HG03196 (cell line): ENCODE data around the gene RXFP3.
"Not testable (repeated sequence)": the region's sequence is repeated elsewhere in the genome, so short reads cannot be mapped to it uniquely, and the experiment has no call there.

ENCODE experiments used
- ATAC-seq: cut with Tn5 transposase; IDR thresholded peaks from one replicate; pipeline ENCODE4 v1.9.1; 2021; ENCODE audit not compliant: unreplicated experiment

Gene RXFP3

DNA sequence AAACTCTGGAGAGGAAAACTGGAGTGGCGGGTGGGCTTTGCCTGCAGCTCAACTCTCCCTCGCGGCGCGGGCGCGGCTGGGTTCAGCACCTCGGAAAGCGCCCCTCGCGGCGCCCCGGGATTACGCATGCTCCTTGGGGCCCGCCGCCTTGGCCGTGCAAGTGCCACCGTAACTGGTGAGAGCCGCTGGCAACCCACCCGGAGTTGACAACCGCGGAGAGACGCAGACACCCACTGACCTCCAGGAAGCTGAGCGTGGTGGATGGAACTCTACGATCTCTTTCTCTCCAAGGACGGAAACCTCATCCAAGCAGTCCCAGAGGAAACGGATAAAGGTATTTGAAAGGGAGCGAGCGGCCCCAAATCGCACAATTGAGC lies 194 bp upstream of the RXFP3 start:
- ATAC-seq, result no peak

DNA sequence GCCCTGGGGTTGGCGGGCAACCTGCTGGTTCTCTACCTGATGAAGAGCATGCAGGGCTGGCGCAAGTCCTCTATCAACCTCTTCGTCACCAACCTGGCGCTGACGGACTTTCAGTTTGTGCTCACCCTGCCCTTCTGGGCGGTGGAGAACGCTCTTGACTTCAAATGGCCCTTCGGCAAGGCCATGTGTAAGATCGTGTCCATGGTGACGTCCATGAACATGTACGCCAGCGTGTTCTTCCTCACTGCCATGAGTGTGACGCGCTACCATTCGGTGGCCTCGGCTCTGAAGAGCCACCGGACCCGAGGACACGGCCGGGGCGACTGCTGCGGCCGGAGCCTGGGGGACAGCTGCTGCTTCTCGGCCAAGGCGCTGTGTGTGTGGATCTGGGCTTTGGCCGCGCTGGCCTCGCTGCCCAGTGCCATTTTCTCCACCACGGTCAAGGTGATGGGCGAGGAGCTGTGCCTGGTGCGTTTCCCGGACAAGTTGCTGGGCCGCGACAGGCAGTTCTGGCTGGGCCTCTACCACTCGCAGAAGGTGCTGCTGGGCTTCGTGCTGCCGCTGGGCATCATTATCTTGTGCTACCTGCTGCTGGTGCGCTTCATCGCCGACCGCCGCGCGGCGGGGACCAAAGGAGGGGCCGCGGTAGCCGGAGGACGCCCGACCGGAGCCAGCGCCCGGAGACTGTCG lies 976 bp downstream of the RXFP3 start:
- no peak for ATAC-seq

DNA sequence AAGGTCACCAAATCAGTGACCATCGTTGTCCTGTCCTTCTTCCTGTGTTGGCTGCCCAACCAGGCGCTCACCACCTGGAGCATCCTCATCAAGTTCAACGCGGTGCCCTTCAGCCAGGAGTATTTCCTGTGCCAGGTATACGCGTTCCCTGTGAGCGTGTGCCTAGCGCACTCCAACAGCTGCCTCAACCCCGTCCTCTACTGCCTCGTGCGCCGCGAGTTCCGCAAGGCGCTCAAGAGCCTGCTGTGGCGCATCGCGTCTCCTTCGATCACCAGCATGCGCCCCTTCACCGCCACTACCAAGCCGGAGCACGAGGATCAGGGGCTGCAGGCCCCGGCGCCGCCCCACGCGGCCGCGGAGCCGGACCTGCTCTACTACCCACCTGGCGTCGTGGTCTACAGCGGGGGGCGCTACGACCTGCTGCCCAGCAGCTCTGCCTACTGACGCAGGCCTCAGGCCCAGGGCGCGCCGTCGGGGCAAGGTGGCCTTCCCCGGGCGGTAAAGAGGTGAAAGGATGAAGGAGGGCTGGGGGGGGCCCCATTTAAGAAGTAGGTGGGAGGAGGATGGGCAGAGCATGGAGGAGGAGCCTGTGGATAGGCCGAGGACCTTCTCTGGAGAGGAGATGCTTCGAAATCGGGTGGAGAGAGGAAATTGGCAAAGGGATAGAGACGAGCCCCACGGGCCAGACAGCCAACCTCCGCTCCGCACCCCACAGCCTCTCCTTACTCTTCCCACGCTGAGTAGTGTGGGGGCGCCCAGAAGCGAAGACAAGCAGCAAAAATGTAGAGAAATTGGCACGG lies 1.7 kb downstream of the RXFP3 start:
- no peak for ATAC-seq

DNA sequence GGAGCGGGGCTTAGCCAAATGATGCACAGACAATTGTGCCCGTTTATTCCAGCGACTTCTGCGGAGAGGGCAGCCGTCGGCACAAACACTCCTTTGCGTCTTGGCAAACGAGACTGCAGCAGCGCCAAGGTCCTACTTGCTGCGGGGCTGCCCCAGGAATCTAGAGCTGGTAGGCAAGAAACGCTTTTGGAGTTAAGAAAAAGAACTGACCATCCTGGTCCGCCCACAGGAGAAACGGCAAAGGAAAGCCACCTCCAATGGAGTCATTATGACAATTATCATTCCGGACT lies 2.3 kb downstream of the RXFP3 start:
- ATAC-seq, result no peak

DNA sequence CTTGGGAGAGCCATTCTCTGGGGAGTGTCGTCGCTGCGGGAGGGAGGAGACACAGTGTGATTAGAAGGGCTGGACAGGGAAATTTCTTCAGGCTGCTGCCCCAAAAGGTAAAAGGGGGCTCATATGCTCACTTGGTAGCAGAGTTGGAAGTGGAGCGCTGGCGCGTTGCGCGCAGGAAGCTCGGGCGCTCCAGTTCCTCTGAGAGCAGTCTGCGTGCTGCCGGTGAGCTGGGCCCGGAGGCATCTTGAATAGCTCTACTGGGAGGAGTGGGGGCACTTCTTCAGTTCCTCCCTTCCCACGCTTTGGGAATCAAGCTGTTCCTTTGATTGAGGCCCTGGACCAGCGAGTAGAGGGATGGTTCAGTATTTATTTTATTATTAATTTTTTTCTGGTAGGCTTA lies 2.7 kb downstream of the RXFP3 start:
- ATAC-seq, result no peak

DNA sequence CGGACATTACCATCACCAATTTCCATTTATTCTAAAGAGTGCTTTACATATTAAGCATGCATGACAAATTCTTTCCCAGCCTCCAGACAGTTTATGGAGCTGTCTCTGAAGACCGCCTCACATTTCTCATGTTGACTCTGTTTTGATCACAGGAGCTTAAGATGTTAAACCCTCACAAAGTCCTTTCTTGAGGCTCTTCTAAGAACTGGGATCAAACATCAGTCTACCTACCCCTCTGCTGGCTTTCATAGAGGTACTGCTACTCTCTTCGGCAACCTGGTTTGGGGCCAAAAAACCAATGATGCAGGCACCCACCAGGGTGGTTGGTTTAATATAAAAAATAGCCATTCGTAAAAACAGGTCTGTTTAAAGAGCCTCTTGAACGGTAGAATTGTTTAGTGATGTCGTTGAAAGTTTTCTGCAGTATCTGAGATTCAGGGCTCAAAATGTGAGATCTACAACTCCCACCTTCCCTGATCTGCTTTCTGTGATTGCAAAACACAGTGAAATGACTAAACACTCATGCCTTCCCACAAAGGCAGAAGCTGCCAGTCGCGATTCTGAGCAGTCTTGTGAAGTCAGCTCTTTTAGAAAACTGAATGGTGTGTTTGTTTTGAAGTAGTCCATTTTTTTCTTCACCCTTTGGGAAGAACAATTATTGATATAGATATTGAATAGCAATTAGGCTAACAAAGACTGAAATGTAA lies 3.5 kb downstream of the RXFP3 start:
- no peak for ATAC-seq

DNA sequence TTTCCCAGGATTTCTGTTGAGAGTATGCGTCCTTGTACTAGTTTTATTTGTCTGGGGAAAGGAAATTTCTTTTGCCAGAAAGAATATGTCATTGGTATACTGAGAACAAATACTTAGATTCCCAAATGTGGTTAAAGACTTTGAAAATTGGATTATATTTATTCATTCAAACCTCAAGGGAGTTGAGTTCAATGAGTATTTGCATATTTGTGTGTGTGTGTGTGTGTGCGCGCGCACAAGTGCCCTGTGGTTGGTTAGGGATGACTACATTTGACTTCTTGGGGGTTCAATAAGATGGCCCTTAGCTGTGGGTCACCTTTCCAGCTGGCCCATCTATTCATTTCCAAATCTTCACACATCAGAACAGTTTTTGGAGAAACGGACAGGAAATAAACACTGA lies 4.9 kb downstream of the RXFP3 start:
- ATAC-seq, result no peak

DNA sequence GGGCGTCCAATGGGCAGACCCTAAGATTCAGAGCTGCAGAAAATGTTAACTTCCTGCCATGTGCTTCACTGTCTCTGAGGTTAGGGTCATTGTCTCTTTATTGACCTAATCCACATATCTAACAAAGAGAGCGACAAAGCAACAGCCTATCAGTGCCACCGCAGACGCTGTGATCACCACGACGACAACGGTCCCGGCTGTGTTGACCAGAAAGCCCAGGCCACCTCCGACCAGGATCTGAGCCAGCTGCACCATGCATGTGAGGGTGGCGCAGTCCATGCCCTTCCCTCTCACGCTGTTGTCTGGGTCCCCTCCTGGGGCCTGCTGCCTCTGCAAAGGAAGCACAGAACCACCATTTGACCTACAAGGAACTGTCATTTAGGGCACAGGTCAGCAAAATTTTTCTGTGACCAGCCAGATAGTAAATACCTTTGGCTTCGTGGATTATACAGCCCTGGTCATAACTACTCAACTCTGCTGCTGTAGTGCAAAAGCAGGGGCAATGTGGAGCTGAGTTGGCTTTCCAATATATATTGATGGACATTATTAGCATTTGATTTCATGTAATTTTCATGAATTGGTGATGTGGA lies 8.5 kb downstream of the RXFP3 start:
- no peak for ATAC-seq

DNA sequence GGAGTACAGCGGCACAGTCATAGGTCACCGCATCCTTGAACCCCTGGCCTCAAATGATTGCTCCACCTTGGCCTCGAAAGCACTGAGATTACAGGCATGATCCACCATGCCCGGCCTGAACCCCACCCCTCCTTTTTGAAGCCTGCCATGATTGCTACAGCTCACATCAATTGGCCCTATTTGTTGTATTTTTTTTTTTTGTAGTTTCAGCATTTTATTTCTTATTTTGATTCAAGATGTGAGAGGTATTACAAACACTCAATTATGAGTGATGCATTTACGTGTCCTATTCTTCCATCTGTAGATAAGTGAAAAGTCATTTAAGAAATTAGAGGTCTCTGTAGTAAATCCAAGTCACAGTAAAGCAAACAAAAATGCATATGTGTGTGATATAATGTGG lies 16.0 kb downstream of the RXFP3 start:
- ATAC-seq, result not testable (repeated sequence)

DNA sequence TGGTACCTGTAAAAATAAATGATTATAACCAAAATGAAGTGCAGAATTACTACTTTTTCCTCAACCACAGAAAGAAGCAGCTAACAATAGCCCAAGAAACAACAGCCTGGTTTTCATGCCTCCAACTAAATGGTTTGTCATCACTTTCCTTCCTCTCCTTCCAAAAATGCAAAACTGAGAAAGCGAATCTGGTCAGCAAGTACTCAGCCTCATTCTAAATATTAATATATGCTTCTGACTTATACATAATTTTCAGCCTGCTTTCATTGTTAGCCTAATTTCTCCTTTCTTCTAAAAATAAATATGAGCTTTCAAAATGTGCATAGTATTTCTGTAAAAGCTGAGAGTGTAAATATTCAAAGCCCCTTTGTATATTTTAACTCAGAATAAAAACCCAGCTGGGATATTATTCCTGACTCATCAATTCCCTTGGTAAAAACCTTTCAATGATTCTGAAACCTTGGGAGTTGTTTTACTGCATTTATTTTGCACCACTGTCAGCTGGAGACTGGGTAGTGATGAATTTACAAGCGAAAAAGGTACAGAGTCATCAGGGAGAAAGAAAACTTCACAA lies 21.5 kb downstream of the RXFP3 start:
- no peak for ATAC-seq

DNA sequence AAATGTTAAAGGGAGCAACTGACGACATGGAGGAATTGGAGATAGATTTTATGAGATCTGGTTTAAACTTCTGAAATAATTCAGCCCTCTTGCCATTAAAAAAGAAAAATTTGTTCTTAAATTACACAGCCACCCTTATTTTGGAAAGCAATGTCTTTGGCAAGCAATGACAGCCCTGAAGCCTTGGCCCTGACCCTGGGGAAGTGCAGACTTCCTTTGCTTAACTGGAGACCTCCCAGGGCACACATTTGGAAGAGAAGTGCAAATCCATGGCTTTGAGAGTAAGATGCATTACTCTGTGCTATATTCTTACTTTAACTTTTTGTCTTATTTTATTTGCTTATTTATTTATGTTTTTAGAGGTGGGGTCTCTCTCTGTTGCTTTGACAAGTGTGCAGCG lies 22.0 kb downstream of the RXFP3 start:
- no peak for ATAC-seq

DNA sequence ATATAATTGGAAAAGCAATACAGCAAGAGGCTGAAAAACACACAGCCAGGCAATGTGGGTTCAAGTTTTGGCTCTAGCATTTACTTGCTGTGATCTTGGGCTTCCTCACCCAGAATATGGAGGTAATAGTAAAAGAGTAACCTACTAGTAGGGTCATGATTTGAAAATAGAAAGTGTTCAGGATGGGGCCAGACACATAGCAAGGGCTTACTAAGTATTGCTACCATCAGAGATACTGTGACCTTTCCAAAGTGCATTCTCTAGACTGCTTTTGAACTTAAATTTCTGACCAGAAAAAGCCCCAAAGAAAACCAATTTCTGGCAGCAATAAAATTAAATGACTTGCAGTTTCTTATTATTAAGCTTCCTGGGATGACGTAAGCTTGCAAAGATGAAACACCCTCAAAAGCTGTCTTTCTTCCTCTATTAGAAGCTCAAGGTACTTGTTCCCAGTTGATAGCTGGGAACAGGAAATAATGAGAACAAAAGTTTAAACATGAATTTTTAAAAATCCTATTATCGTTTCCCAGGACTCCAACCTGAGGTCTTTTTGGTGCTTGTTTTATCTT lies 28.0 kb downstream of the RXFP3 start:
- no peak for ATAC-seq

DNA sequence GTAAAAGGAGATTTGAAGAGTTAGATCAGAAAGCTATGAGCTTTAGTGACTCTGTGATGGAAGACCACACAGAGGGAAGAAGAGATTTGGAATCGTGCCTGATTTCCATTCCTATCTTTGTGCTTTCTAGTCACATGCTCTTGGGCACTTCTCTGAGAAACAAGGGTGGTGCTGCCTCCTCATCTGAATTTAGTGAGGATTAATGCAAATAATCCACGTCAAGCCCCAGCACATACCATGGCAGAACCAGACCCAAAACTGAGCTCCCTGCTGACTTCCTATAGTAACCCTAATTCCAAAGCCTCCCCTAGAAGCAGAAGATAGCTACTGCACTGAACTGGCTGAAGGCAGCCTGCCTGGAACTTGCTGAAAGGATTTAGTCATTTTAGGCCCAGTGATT lies 30.6 kb downstream of the RXFP3 start:
- no peak for ATAC-seq

DNA sequence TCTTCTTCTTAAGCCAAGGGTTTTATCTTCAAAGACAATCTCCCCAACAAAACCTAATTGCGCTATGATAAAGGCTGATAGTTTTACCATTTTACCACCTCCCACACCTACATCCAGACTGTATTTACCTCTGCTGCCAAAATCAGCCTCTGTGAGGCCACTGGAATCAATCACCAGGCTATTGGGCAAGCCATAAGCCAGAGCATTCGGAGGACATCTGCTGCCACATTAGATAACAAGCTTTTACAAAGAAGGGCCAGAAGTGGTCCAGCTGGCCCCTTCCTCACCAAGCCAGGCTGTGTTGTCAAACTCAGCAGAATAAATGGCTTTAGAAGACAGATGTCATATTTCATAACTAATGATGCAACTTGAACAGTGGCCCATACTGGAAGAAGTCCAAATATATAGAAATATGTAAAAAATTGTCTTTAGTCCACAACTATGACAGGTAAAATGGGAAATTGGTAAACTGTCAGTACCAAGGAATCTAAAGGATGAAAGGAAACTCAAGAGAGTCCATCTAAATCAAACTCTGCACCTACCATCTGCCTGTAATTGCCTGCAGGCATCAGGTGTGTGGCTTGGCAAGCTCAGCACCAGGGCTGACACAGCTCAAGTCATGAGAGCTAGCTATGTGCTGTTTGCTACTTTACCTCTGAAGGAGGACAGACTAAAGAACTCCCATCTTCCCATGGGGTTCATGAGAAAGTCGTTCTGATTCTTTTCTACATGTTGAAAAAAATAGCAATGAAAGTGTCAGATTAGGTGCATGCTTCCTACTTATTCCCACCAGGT lies 32.2 kb downstream of the RXFP3 start:
- no peak for ATAC-seq

DNA sequence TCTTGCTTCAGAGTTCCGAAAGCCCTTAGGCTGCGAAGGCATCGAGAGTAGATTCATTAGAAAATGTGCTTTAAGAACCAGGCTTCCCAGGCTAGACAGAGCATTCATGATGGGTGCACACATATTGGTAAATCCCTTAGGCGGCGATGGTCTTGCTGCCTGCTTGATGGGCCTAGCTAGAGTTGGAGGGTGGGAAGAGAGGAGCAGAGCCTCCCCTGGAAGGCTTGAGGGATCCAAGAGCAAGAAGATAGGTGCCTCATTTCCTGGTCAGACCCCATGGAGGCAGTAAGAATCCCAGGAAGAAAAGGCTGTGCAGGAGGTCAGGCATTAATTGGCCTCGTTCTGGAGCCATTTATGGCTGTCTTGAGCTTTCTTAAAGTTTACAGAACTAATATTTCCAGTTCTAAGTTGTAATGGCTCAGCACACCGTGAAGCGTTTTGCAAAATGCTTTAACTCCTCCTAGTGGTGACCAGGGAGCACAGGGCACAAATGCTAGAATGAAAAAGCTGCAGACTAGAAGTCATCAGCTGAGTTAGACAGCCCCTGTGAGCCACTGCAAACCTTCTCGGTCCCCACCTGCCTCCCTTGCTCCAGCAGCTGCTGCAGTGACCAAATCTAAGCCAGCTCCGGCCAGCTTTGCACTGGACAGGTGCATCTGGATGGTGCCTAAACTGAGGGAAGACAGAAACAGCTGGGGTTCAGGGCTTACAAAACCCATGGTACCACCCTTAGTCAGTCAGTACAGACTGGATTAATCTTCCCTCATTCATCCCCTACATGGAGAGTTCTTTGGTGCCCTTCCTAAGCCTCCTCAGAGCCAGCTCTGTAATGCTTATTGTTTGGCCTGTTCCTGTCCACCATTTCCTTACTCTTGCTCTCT lies 33.6 kb downstream of the RXFP3 start:
- no peak for ATAC-seq

DNA sequence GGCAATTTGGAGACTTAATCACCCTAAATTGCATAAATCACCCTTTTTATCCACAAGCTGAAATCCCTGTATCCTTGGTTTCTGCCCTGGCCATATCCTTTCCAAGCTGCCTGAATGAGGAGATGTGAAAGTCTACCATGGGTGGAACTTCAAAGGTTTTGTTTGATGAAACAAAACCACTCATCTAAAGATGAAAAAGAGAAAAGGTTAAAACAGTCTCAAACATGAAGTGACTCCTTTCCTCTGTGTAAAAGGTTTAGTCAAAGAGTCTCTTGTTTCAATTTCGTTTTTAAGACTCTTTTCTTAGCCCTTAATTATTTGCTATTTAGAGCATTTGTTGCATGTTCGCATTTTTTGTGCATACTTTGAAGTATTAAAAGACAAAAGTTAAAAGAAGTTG lies 37.1 kb downstream of the RXFP3 start:
- ATAC-seq, result no peak

DNA sequence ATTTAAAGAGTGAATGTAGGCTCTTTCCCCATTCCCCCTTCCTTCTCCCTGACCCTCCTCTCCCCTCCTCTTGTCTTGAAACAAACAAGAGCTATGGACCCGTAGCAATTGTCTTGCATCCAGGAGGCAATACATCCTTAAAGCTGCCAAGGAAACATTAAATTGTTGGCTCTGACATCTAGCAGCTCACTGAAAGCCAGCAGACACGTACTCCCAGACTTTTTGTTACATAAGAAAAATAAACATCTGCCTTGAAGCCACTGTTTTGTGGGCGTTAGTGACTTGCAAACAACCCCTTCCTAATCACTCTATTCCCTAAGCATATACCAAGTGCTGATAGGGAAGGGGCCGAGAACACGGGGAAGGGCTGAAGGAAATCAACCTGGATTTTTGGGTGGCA lies 39.7 kb downstream of the RXFP3 start:
- ATAC-seq, result no peak

DNA sequence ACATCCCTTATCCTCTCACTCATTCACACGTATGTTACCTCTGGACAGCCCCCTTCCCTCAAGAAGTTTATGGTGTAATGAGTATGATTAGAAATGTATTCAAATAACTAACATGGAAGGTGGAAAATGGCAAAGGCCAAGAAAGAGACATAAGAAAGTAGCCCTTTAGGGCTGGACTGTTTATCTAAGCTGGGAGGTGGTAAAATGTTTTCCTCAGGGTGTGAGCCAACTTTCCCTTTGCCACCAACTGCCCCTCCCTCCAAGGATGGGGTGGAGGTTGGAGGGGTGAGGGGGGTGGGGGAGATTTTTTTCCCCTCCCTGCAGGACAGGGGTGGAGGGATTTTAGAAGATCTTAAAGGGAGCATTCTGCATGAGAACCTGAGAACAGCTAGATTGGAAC lies 40.1 kb downstream of the RXFP3 start:
- ATAC-seq, result no peak

DNA sequence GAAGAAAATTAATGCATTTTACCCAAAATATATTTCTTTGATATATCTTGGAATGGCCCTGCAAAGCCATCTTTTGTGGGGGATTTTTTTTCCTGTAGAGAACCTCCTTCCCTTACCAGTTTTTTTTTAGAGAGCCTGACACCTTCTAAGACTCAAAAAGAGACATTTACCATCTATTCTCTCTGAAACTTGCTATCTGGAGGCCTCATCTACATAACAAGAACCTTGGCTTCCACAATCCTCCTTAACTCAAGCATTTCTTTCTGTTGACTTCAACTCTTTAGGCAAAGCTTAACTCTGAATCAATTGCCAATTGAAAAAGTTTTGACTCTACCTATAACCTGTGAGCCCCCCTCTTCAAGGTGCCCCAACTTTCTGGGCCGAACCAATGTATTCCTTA lies 42.1 kb downstream of the RXFP3 start:
- no peak for ATAC-seq

DNA sequence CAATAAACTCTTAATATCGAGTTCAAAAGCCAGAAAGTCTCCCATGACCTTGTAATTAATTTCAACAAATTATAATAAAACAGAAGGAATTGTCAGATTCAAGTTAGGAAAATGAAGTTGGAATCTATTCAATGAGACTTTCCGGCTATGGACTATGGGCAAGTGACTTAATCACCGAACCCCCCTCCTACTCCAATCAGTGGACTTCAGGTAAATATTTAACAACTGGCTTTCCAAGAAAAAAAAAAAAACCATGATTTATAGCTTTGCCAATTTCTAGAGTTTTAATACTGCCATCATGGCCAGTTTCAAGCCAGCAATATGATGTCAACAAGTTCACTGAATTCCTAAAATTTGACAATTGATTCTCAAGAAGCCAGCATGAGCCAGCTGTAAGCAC lies 43.8 kb downstream of the RXFP3 start:
- ATAC-seq, result no peak
